Measurements from ENCODE around the gene IQCC. TPM values are rescaled to one million over a fixed set of nuclear protein-coding genes. Genes with fewer than 3 reads are reported as not detected.

Gene IQCC
- total and polyA plus RNA-seq, 4 donors = 1.6 to 3.8 (median 2.5) TPM

GRCh38 chr1:32216566-32216965, 11.1 kb downstream of the IQCC start:
- Histone ChIP-seq H3K9ac (ENCODE audit: insufficient read depth in 1 of 2, low read length in 2 of 2) (no peak overlapping the region), H3K4me1 (ENCODE audit: control insufficient read depth in 5 of 5, insufficient read depth in 5 of 5, low read length in 5 of 5) (peaks cover 0 to 9% (median 7%) of the 10 kb centered on the region in 5 donors), H3K9me3 (ENCODE audit: control insufficient read depth in 4 of 4, insufficient read depth in 3 of 4, low read length in 3 of 4) (no peaks in the 10 kb centered on the region), H3K4me3 (no peak overlapping the region), H3K27ac (ENCODE audit: low read depth in 1 of 2, low read length in 1 of 2) (no peak overlapping the region), H3K36me3 (ENCODE audit: control insufficient read depth in 4 of 4, insufficient read depth in 4 of 4, low read length in 4 of 4) (peaks cover 0 to 34% (median 26%) of the 10 kb centered on the region in 4 donors), H3K27me3 (ENCODE audit: control insufficient read depth in 3 of 3, insufficient read depth in 3 of 3, low read length in 2 of 3) (no peaks in the 10 kb centered on the region)
- no peak for TF ChIP-seq CTCF (IDR thresholded peaks at IDR 0.05; ENCODE audit: control extremely low read depth, extremely low read depth)
- 64 to 88% methylated on average over 5 of the region's 5 CpGs for WGBS, 2 donors
- ATAC-seq (ENCODE audit: insufficient read depth, low FRiP score) (no peak), DNase-seq (no peak)

- H3K27ac ChIP-seq (ENCODE audit: low read depth in 1 of 2, low read length in 1 of 2) = no peak overlapping the region
- H3K4me1 ChIP-seq (ENCODE audit: control insufficient read depth in 5 of 5, insufficient read depth in 5 of 5, low read length in 5 of 5) = peaks cover 6 to 20% (median 11%) of the 10 kb centered on the region in 5 donors
- no peak overlapping the region for H3K4me3 ChIP-seq
- H3K9ac ChIP-seq (ENCODE audit: insufficient read depth in 1 of 2, low read length in 2 of 2) = no peak overlapping the region
- H3K27me3 ChIP-seq (ENCODE audit: control insufficient read depth in 3 of 3, insufficient read depth in 3 of 3, low read length in 2 of 3) = no peaks in the 10 kb centered on the region
- 85 to 97% methylated on average over 7 of the region's 7 CpGs for WGBS, 2 donors
- TF ChIP-seq CTCF (IDR thresholded peaks at IDR 0.05; ENCODE audit: control extremely low read depth, extremely low read depth) = no peak
- H3K36me3 ChIP-seq (ENCODE audit: control insufficient read depth in 4 of 4, insufficient read depth in 4 of 4, low read length in 4 of 4) = peaks cover 0 to 38% (median 30%) of the 10 kb centered on the region in 4 donors
- no peaks in the 10 kb centered on the region for H3K9me3 ChIP-seq (ENCODE audit: control insufficient read depth in 4 of 4, insufficient read depth in 3 of 4, low read length in 3 of 4)
- ATAC-seq (ENCODE audit: insufficient read depth, low FRiP score) (no peak), DNase-seq (no peak)
Observed at GRCh38 chr1:32219022-32219421, 13.6 kb downstream of the IQCC start.

GRCh38 chr1:32220746-32221580, 15.5 kb downstream of the IQCC start:
- H3K4me3 ChIP-seq = peak overlapping the region; percentile 83
- peaks cover under 1 to 37% (median 26%) of the 10 kb centered on the region in 4 donors for H3K36me3 ChIP-seq (ENCODE audit: control insufficient read depth in 4 of 4, insufficient read depth in 4 of 4, low read length in 4 of 4)
- peak overlapping the region; percentile 46 to 64 for H3K9ac ChIP-seq (ENCODE audit: insufficient read depth in 1 of 2, low read length in 2 of 2)
- no peak for TF ChIP-seq CTCF (IDR thresholded peaks at IDR 0.05; ENCODE audit: control extremely low read depth, extremely low read depth)
- H3K4me1 ChIP-seq (ENCODE audit: control insufficient read depth in 5 of 5, insufficient read depth in 5 of 5, low read length in 5 of 5) = peaks cover 6 to 20% (median 12%) of the 10 kb centered on the region in 5 donors
- WGBS, 2 donors = 94 to 95% methylated on average over 4 of the region's 4 CpGs
- no peak for DNase-seq
- H3K27ac ChIP-seq (ENCODE audit: low read depth in 1 of 2, low read length in 1 of 2) = peak overlapping the region; percentile 51 to 93
- no peaks in the 10 kb centered on the region for H3K9me3 ChIP-seq (ENCODE audit: control insufficient read depth in 4 of 4, insufficient read depth in 3 of 4, low read length in 3 of 4)
- no peaks in the 10 kb centered on the region for H3K27me3 ChIP-seq (ENCODE audit: control insufficient read depth in 3 of 3, insufficient read depth in 3 of 3, low read length in 2 of 3)
- no peak for ATAC-seq (ENCODE audit: insufficient read depth, low FRiP score)
